Right lobe of liver (tissue), 6 donors: ENCODE results near the gene ZNF354C. TPM values are rescaled to one million over a fixed set of nuclear protein-coding genes. Genes with fewer than 3 reads are reported as not detected.
A peak's percentile ranks its signal among the peaks of the same experiment; 100 is the strongest.

Experiments
- ATAC-seq, 4 donors: fragments of 200-7000 bp; cut with Tn5 transposase; one replicate each; pipeline ENCODE4 v1.9.1; 2020; ENCODE audit warnings: mild to moderate bottlenecking in 4 of 4, moderate library complexity in 4 of 4
- DNase-seq, 3 donors: peaks; one replicate each; pipeline ENCODE4 v3.0.0-alpha.2; 2020
- H3K27ac ChIP-seq, 3 donors: fragments of 200-600 bp; one replicate each; pipeline ENCODE4 v1.8.0; 2022
- H3K27me3 ChIP-seq, 2 donors: fragments of 200-600 bp; one replicate each; pipeline ENCODE4 v1.8.0; 2022
- H3K36me3 ChIP-seq, 4 donors: fragments of 200-600 bp; sonication (generic) in 1 of 4; one replicate each; pipeline versions ENCODE4 v1.5.1 to v1.8.0; 2017 to 2022; ENCODE audit warnings: control low read depth in 1 of 4
- H3K4me1 ChIP-seq, 4 donors: fragments of 200-600 bp; sonication (generic) in 1 of 4; one replicate each; pipeline versions ENCODE4 v1.5.1 to v1.8.0; 2017 to 2022; ENCODE audit warnings: control low read depth in 1 of 4
- H3K4me3 ChIP-seq, 3 donors: fragments of 200-600 bp; one replicate each; pipeline ENCODE4 v1.8.0; 2022
- H3K9me3 ChIP-seq, 4 donors: fragments of 200-600 bp; sonication (generic) in 1 of 4; one replicate each; pipeline versions ENCODE4 v1.5.1 to v1.8.0; 2017 to 2022; ENCODE audit warnings: control low read depth in 1 of 4
- CTCF ChIP-seq, 4 donors: fragments of 200-600 bp in 3 of 4; fragments of 450-650 bp in 1 of 4; IDR thresholded peaks; one replicate each; pipeline versions ENCODE4 v1.5.1 to v1.8.0; 2016 to 2022; ENCODE audit warnings: antibody characterized with exemption in 4 of 4, mild to moderate bottlenecking in 2 of 4
- POLR2A ChIP-seq: fragments of 450-650 bp; IDR thresholded peaks from one replicate; pipeline ENCODE4 v1.6.1; 2017; ENCODE audit warnings: antibody characterized with exemption, mild to moderate bottlenecking
- WGBS: methylation state at CpG from one replicate; pipeline ENCODE4 v1.1.6; 2018; ENCODE audit warnings: low coverage, low lambda C conversion rate; ENCODE audit not compliant: insufficient coverage; ENCODE audit errors: missing lambda C conversion rate; 5-methylcytosine and 5-hydroxymethylcytosine counted together
- intact Hi-C, 2 donors: fragments of 100-400 bp; cut with DNase I; formaldehyde crosslinking; loops; one replicate each; pipeline versions ENCODE4 v1.11.2 to v1.14.1; 2022
- total RNA-seq, 6 experiments: library from RNA; depleted of rRNA in 2 of 6; stranded (reverse); fragments of >200 nt in 2 of 6; fragmentation: NEBNext Ultra II Directional in 3 of 6; extraction: Animal tissue kit (Norgen Biotek cat#: 25700) in 3 of 6; gene quantifications; one replicate each; pipeline versions ENCODE4 v1.1.0 to v1.2.4, GENCODE V29; 2016 to 2023
- donor health status: DM: no; HTN: yes; CAD: no.
- donor health status: DM: no; HTN: no; CAD: no.
- donor health status: DM: no; HTN: no; CAD: no.
- donor health status: DM: no; HTN: yes; CAD: no.
- donor health status: DM: no; HTN: yes; CAD: no.

ZNF354C gene
- total RNA-seq, 6 experiments from 2014 or later: 0.81 to 2.4 (median 1.4) TPM

GRCh38 chr5:179055841-179056240, 4.3 kb upstream of the ZNF354C start:
- Histone ChIP-seq H3K4me1 (no peaks in the 10 kb centered on the region), H3K36me3 (no peaks in the 10 kb centered on the region), H3K27me3 (no peaks in the 10 kb centered on the region), H3K9me3 (no peaks in the 10 kb centered on the region), H3K27ac (no peak overlapping the region), H3K4me3 (no peak overlapping the region)
- intact Hi-C loops: no loop called here
- 60% methylated on average over 3 of the region's 9 CpGs for WGBS
- DNase-seq (no peak), ATAC-seq (no peak)
- no peak for TF ChIP-seq CTCF (IDR thresholded peaks at IDR 0.05)
- no peak for TF ChIP-seq POLR2A

- H3K27ac ChIP-seq: no peak overlapping the region
- WGBS: 57% methylated on average over 4 of the region's 19 CpGs
- TF ChIP-seq CTCF (IDR thresholded peaks at IDR 0.05): no peak
- no peak for TF ChIP-seq POLR2A
- H3K9me3 ChIP-seq: peaks cover 0 to 4% (median under 1%) of the 10 kb centered on the region in 4 donors
- H3K27me3 ChIP-seq: no peaks in the 10 kb centered on the region
- ATAC-seq (no peak), DNase-seq (no peak)
- intact Hi-C loops: loop anchor here in 1 of 2 donors (5.0 kb wide), 1 partner anchor 204 kb away; the partner anchor contains the start of gene ZNF354B
- no peaks in the 10 kb centered on the region for H3K4me1 ChIP-seq
- peak overlapping the region; percentile 83 to 92 (median 88) for H3K4me3 ChIP-seq
- peaks cover 0 to 6% (median 0%) of the 10 kb centered on the region in 4 donors for H3K36me3 ChIP-seq
Observed at GRCh38 chr5:179061025-179061424, 852 bp downstream of the ZNF354C start.

GRCh38 chr5:179065703-179066102, 5.5 kb downstream of the ZNF354C start:
- ATAC-seq (no peak), DNase-seq (no peak)
- 97% methylated on average over 6 of the region's 6 CpGs for WGBS
- Histone ChIP-seq H3K4me3 (no peak overlapping the region), H3K4me1 (no peaks in the 10 kb centered on the region), H3K27me3 (no peaks in the 10 kb centered on the region), H3K9me3 (peaks cover 0 to 30% (median 10%) of the 10 kb centered on the region in 4 donors), H3K36me3 (peaks cover 0 to 10% (median 0%) of the 10 kb centered on the region in 4 donors), H3K27ac (no peak overlapping the region)
- intact Hi-C loops: no loop called here
- TF ChIP-seq CTCF (IDR thresholded peaks at IDR 0.05): no peak
- no peak for TF ChIP-seq POLR2A

- DNase-seq: no peak
- H3K4me3 ChIP-seq: no peak overlapping the region
- no peak overlapping the region for H3K27ac ChIP-seq
- peaks cover 0 to 62% (median 32%) of the 10 kb centered on the region in 4 donors for H3K9me3 ChIP-seq
- intact Hi-C loops: no loop called here
- no peak for ATAC-seq
- H3K36me3 ChIP-seq: peaks cover 0 to 24% (median 3%) of the 10 kb centered on the region in 4 donors
- no peaks in the 10 kb centered on the region for H3K27me3 ChIP-seq
- no peaks in the 10 kb centered on the region for H3K4me1 ChIP-seq
- TF ChIP-seq CTCF (IDR thresholded peaks at IDR 0.05): no peak
- no peak for TF ChIP-seq POLR2A
- 96% methylated on average over 11 of the region's 11 CpGs for WGBS
Observed at GRCh38 chr5:179079165-179079987, 19.2 kb downstream of the ZNF354C start.
